H1 (cell line): Measurements from ENCODE around the gene FMOD. TPM values are rescaled to one million over a fixed set of nuclear protein-coding genes. Genes with fewer than 3 reads are reported as not detected.

ENCODE experiments used
- CTCF ChIA-PET: fragments of 300-600 bp; sonication (Branson Sonifier 250); formaldehyde crosslinking; loops from one replicate; lab custom pipeline; 2021; ENCODE audit not compliant: partially characterized antibody; lab: Charles Lee
- POLR2A ChIA-PET: fragments of 300-600 bp; sonication (Branson Sonifier 250); formaldehyde crosslinking; loops from one replicate; lab custom pipeline; 2021; ENCODE audit warnings: inconsistent platforms; ENCODE audit not compliant: partially characterized antibody; lab: Charles Lee
- DNase-seq, 2 experiments: peaks; one replicate each; pipeline versions ENCODE4 v3.0.0 to v3.0.0-alpha.2; 2010 to 2022; ENCODE audit warnings: low spot score in 2 of 2, low read depth in 1 of 2, mixed read lengths in 1 of 2
- FAIRE-seq: peaks from 2 replicates; lab custom pipeline; 2011; peaks lifted over from hg19 to GRCh38; lab: Jason Lieb, UNC
- H2AFZ ChIP-seq: 2 replicates; pipeline ENCODE4 v1.8.1; 2012; ENCODE audit warnings: low read length, inconsistent platforms
- H2AK5ac ChIP-seq: 2 replicates; pipeline ENCODE4 v1.6.1; 2013; ENCODE audit warnings: low read depth, low read length
- H2BK120ac ChIP-seq: replicated peaks from 2 replicates; pipeline ENCODE3; 2013; ENCODE audit warnings: low read depth, low read length, inconsistent platforms
- H2BK12ac ChIP-seq: 2 replicates; pipeline ENCODE4 v1.6.1; 2013; ENCODE audit warnings: low read depth, low read length
- H2BK15ac ChIP-seq: 2 replicates; pipeline ENCODE4 v1.6.1; 2013; ENCODE audit warnings: low read length
- H2BK20ac ChIP-seq: 2 replicates; pipeline ENCODE4 v1.6.1; 2013; ENCODE audit warnings: low read length
- H2BK5ac ChIP-seq: 2 replicates; pipeline ENCODE4 v1.6.1; 2013; ENCODE audit warnings: low read depth, low read length
- H3K14ac ChIP-seq: 2 replicates; pipeline ENCODE4 v1.6.1; 2013; ENCODE audit warnings: inconsistent platforms; ENCODE audit not compliant: insufficient read length
- H3K18ac ChIP-seq: 2 replicates; pipeline ENCODE4 v1.6.1; 2013; ENCODE audit warnings: low read length; ENCODE audit errors: extremely low read depth
- H3K23ac ChIP-seq: 2 replicates; pipeline ENCODE4 v1.6.1; 2013; ENCODE audit warnings: inconsistent platforms; ENCODE audit not compliant: insufficient read length
- H3K23me2 ChIP-seq: 2 replicates; pipeline ENCODE4 v1.6.1; 2013; ENCODE audit warnings: low read depth, low read length
- H3K27ac ChIP-seq: 2 replicates; pipeline ENCODE4 v1.6.1; 2011; ENCODE audit warnings: low read depth, low read length, inconsistent platforms
- H3K27me3 ChIP-seq, 4 experiments: replicated peaks in 1 of 4; 1 replicate in 1 of 4; 2 replicates in 3 of 4; pipeline versions ENCODE4 v1.6.1 to v1.8.1; 2011 to 2013; ENCODE audit warnings: low read length in 3 of 4, mild to moderate bottlenecking in 3 of 4, inconsistent platforms in 2 of 4, mixed read lengths in 2 of 4, moderate library complexity in 1 of 4; ENCODE audit not compliant: control insufficient read depth in 3 of 4, insufficient read depth in 3 of 4; ENCODE audit errors: extremely low read depth in 1 of 4
- H3K36me3 ChIP-seq, 4 experiments: 2 replicates each; pipeline versions ENCODE4 v1.6.1 to v1.8.1; 2011 to 2013; ENCODE audit warnings: mild to moderate bottlenecking in 4 of 4, low read length in 3 of 4, moderate library complexity in 2 of 4, control low read depth in 1 of 4, inconsistent platforms in 1 of 4; ENCODE audit not compliant: insufficient read depth in 4 of 4, control insufficient read depth in 2 of 4
- H3K4ac ChIP-seq: replicated peaks from 2 replicates; pipeline ENCODE3; 2013; ENCODE audit warnings: low read length, low read depth, mixed read lengths, inconsistent platforms; ENCODE audit not compliant: insufficient read length
- H3K4me1 ChIP-seq, 4 experiments: replicated peaks in 1 of 4; 1 replicate in 1 of 4; 2 replicates in 3 of 4; pipeline versions ENCODE4 v1.6.1 to v1.8.1; 2011 to 2013; ENCODE audit warnings: low read length in 3 of 4, inconsistent platforms in 2 of 4, mixed read lengths in 1 of 4; ENCODE audit not compliant: insufficient read depth in 4 of 4, control insufficient read depth in 3 of 4
- H3K4me2 ChIP-seq, 2 experiments: 2 replicates each; pipeline versions ENCODE4 v1.6.1 to v1.8.1; 2011 to 2013; ENCODE audit warnings: low read depth in 2 of 2, low read length in 2 of 2, control low read depth in 1 of 2, inconsistent platforms in 1 of 2, mild to moderate bottlenecking in 1 of 2; ENCODE audit not compliant: insufficient read depth in 1 of 2
- H3K4me3 ChIP-seq, 4 experiments: fragments of 200-600, 300-600 bp in 1 of 4; sonication (generic), shearing (Covaris generic), sonication (Bioruptor Twin) in 1 of 4; 2 replicates each; pipeline versions ENCODE4 v1.5.1 to v1.8.1; 2011 to 2016; ENCODE audit warnings: low read length in 4 of 4, low read depth in 3 of 4, control low read depth in 2 of 4, inconsistent platforms in 2 of 4, mild to moderate bottlenecking in 2 of 4, mixed read lengths in 1 of 4, moderate library complexity in 1 of 4; ENCODE audit not compliant: insufficient read depth in 2 of 4; ENCODE audit errors: extremely low read depth in 1 of 4
- H3K56ac ChIP-seq: replicated peaks from 2 replicates; pipeline ENCODE3; 2013; ENCODE audit warnings: low read depth, mild to moderate bottlenecking, mixed read lengths, low read length, inconsistent platforms; ENCODE audit not compliant: insufficient read length
- H3K79me1 ChIP-seq: 2 replicates; pipeline ENCODE4 v1.6.1; 2013; ENCODE audit warnings: low read depth, low read length, control low read depth
- H3K79me2 ChIP-seq, 2 experiments: 2 replicates each; pipeline versions ENCODE4 v1.6.1 to v1.8.1; 2012 to 2013; ENCODE audit warnings: low read length in 2 of 2, mild to moderate bottlenecking in 2 of 2, inconsistent platforms in 1 of 2; ENCODE audit not compliant: insufficient read depth in 2 of 2, control insufficient read depth in 1 of 2
- H3K9ac ChIP-seq, 4 experiments: replicated peaks in 1 of 4; 1 replicate in 1 of 4; 2 replicates in 3 of 4; pipeline versions ENCODE4 v1.6.1 to v1.8.1; 2011 to 2013; ENCODE audit warnings: low read depth in 3 of 4, low read length in 3 of 4, control low read depth in 2 of 4, mild to moderate bottlenecking in 2 of 4, moderate library complexity in 2 of 4, inconsistent platforms in 1 of 4; ENCODE audit errors: extremely low read depth in 1 of 4
- H3K9me3 ChIP-seq, 2 experiments: 2 replicates each; pipeline versions ENCODE4 v1.6.1 to v1.8.1; 2012 to 2013; ENCODE audit warnings: mild to moderate bottlenecking in 2 of 2, moderate library complexity in 2 of 2, control low read depth in 1 of 2, inconsistent platforms in 1 of 2, low read depth in 1 of 2, low read length in 1 of 2, mixed read lengths in 1 of 2; ENCODE audit not compliant: insufficient read depth in 2 of 2
- H4K20me1 ChIP-seq, 2 experiments: replicated peaks in 1 of 2; 2 replicates each; pipeline versions ENCODE3 to v1.8.1; 2011 to 2013; ENCODE audit warnings: inconsistent platforms in 2 of 2, low read length in 2 of 2, mild to moderate bottlenecking in 1 of 2; ENCODE audit not compliant: insufficient read depth in 2 of 2, control insufficient read depth in 1 of 2
- H4K5ac ChIP-seq: 2 replicates; pipeline ENCODE4 v1.6.1; 2013; ENCODE audit warnings: low read length, low read depth, mixed read lengths, inconsistent platforms; ENCODE audit not compliant: insufficient read length
- H4K8ac ChIP-seq: 2 replicates; pipeline ENCODE4 v1.8.0; 2013; ENCODE audit warnings: mild to moderate bottlenecking, moderate library complexity, low read length, inconsistent platforms; ENCODE audit not compliant: insufficient read depth; ENCODE audit errors: extremely low read depth
- H4K91ac ChIP-seq: replicated peaks from 2 replicates; pipeline ENCODE3; 2013; ENCODE audit warnings: low read length, mixed read lengths, inconsistent platforms; ENCODE audit not compliant: insufficient read length
- ASH2L ChIP-seq: fragments of 200-600, 300-600 bp; sonication (generic); IDR thresholded peaks from one replicate; pipeline ENCODE4 v1.7.1; 2017; ENCODE audit warnings: low read length
- BACH1 ChIP-seq: IDR thresholded peaks from 2 replicates; pipeline ENCODE4 v1.6.1; 2012; ENCODE audit warnings: low read length, improper control_type of control experiment
- CHD2 ChIP-seq: IDR thresholded peaks from 2 replicates; pipeline ENCODE4 v1.6.1; 2012; ENCODE audit warnings: low read length, improper control_type of control experiment
- EZH2 ChIP-seq: fragments of 200-600 bp; sonication (generic); IDR thresholded peaks from 2 replicates; pipeline ENCODE4 v1.7.1; 2012; ENCODE audit warnings: low read depth, mild to moderate bottlenecking, moderate library complexity, low read length, inconsistent platforms; ENCODE audit not compliant: severe bottlenecking
- HDAC6 ChIP-seq: IDR thresholded peaks from one replicate; pipeline ENCODE4 v1.7.1; 2012; ENCODE audit warnings: low read depth, mild to moderate bottlenecking, inconsistent platforms, low read length, moderate library complexity
- KDM5A ChIP-seq: fragments of 200-600 bp; IDR thresholded peaks from 2 replicates; pipeline ENCODE4 v1.7.1; 2012; ENCODE audit warnings: mild to moderate bottlenecking, low read length, inconsistent platforms, mixed read lengths
- RNF2 ChIP-seq: fragments of 200-900, 300-1000 bp; sonication (generic); IDR thresholded peaks from 2 replicates; pipeline ENCODE4 v1.7.1; 2016; ENCODE audit warnings: borderline replicate concordance, low read depth, mild to moderate bottlenecking, antibody characterized with exemption, low read length; ENCODE audit not compliant: poor library complexity, severe bottlenecking; ENCODE audit errors: missing control alignments
- TCF12 ChIP-seq: IDR thresholded peaks from 2 replicates; pipeline ENCODE4 v1.6.1; 2011; ENCODE audit warnings: low read depth, mild to moderate bottlenecking, low read length
- WGBS, 2 experiments: shearing (Covaris generic) in 1 of 2; methylation state at CpG; one replicate each; pipeline versions ENCODE4 v1.1.6 to v1.1.7; 2013 to 2015; ENCODE audit warnings: low lambda C conversion rate in 2 of 2, mixed read lengths in 2 of 2, inconsistent platforms in 1 of 2, low coverage in 1 of 2, missing lambda C conversion rate in 1 of 2; ENCODE audit not compliant: insufficient replicate concordance in 2 of 2, insufficient coverage in 1 of 2, insufficient read length in 1 of 2; ENCODE audit errors: extremely low coverage in 1 of 2, missing lambda C conversion rate in 1 of 2; 5-methylcytosine and 5-hydroxymethylcytosine counted together
- polyA plus RNA-seq, 7 experiments: library from polyadenylated mRNA; depleted of rRNA in 3 of 7; stranded (reverse) in 5 of 7; unstranded in 2 of 7; fragments of >200 nt in 5 of 7; fragments of 200-250 nt in 2 of 7; gene quantifications; 1 replicate in 5 of 7; 2 replicates in 1 of 7; 4 replicates in 1 of 7; pipeline versions ENCODE4 v1.2.1 to v1.2.3, GENCODE V29; 2011 to 2013; ENCODE audit warnings: missing spikeins in 2 of 7, mixed read lengths in 2 of 7
- total RNA-seq: library from RNA; stranded (reverse); fragmentation: NEBNext Ultra II Directional; extraction: Animal tissue kit (Norgen Biotek cat#: 25700); gene quantifications from 2 replicates; pipeline ENCODE4 v1.2.1, GENCODE V29; 2021
- TF ChIP-seq, protein P1 (sequence below): IDR thresholded peaks from 2 replicates; pipeline ENCODE4 v1.6.1; 2012; ENCODE audit warnings: low read length, inconsistent platforms

FMOD gene
- total and polyA plus RNA-seq, 2 of the 8 experiments (the other 6 are each of a cell fraction or from before 2014, with no cell fraction given): 0.17 to 0.32 TPM

- no peak overlapping the region for H3K4me3 ChIP-seq
These were observed 28.9 kb upstream of the FMOD start for GRCh38 chr1:203379825-203380224.

More at GRCh38 chr1:203379825-203380224, 28.9 kb upstream of the FMOD start:
- WGBS, 2 experiments: 67% methylated on average over 1 of the region's 1 CpG; no CpG with 5 or more reads in 1 of the 2 experiments
- Histone ChIP-seq H2BK120ac (no peak overlapping the region), H3K56ac (no peak overlapping the region), H3K23ac (no peak overlapping the region), H3K9me3 (no peaks in the 10 kb centered on the region), H4K20me1 (no peaks in the 10 kb centered on the region), H3K79me1 (no peaks in the 10 kb centered on the region), H3K23me2 (no peaks in the 10 kb centered on the region), H3K9ac (no peak overlapping the region), H2AFZ (no peak overlapping the region), H3K18ac (no peak overlapping the region), H2BK12ac (no peak overlapping the region), H3K27me3 (no peaks in the 10 kb centered on the region), H3K4me1 (no peaks in the 10 kb centered on the region; a peak in 1 of 7 replicates), H3K36me3 (no peaks in the 10 kb centered on the region), H2AK5ac (no peak overlapping the region), H3K14ac (no peak overlapping the region), H3K27ac (no peak overlapping the region), H4K91ac (no peak overlapping the region), H3K4me2 (no peak overlapping the region), H2BK15ac (no peak overlapping the region), H3K79me2 (no peaks in the 10 kb centered on the region), H4K5ac (no peak overlapping the region), H3K4ac (no peak overlapping the region), H4K8ac (no peak overlapping the region), H2BK20ac (no peak overlapping the region), H2BK5ac (no peak overlapping the region)
- TF ChIP-seq EZH2: no peak
- TF ChIP-seq KDM5A: no peak
- TF ChIP-seq, protein P1, sequence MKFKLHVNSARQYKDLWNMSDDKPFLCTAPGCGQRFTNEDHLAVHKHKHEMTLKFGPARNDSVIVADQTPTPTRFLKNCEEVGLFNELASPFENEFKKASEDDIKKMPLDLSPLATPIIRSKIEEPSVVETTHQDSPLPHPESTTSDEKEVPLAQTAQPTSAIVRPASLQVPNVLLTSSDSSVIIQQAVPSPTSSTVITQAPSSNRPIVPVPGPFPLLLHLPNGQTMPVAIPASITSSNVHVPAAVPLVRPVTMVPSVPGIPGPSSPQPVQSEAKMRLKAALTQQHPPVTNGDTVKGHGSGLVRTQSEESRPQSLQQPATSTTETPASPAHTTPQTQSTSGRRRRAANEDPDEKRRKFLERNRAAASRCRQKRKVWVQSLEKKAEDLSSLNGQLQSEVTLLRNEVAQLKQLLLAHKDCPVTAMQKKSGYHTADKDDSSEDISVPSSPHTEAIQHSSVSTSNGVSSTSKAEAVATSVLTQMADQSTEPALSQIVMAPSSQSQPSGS: no peak
- no peak for TF ChIP-seq ASH2L
- TF ChIP-seq BACH1: no peak
- no peak for TF ChIP-seq HDAC6
- no peak for TF ChIP-seq RNF2
- TF ChIP-seq TCF12: no peak
- no peak for TF ChIP-seq CHD2
- FAIRE-seq: no peak
- ChIA-PET POLR2A (no interaction called here), CTCF (interaction anchor here (0.6 to 2.1 kb wide), 12 partner anchors 11 to 1562 kb away, joined by 3 to 8 read pairs (median 4); no protein-coding TSS in a partner anchor)
- no peak for DNase-seq
